ENCODE data around the gene CHRNB2.

The CHRNB2 gene

GRCh38 chr1:154578058-154578418 lies 10.5 kb downstream of the CHRNB2 start:
- Histone ChIP-seq H4K5ac (ENCODE audit: low read length) (no peak overlapping the region), H3K4ac (ENCODE audit: low read depth, low read length) (no peak overlapping the region), H3K56ac (ENCODE audit: low read length) (no peak overlapping the region), H2BK5ac (ENCODE audit: low read length) (no peak overlapping the region), H3K18ac (ENCODE audit: low read length) (no peak overlapping the region), H3K4me3 (ENCODE audit: low read length) (no peak overlapping the region), H2BK120ac (ENCODE audit: low read depth, low read length) (no peak overlapping the region), H3K79me1 (ENCODE audit: low read length) (no peaks in the 10 kb centered on the region), H3K9ac (ENCODE audit: low read length) (no peak overlapping the region), H4K8ac (ENCODE audit: low read depth, low read length) (no peak overlapping the region), H2AK5ac (ENCODE audit: low read length) (no peak overlapping the region), H3K36me3 (ENCODE audit: control insufficient read depth, insufficient read depth, low read length) (peaks cover 10% of the 10 kb centered on the region), H3K4me2 (ENCODE audit: low read length) (no peak overlapping the region), H3K79me2 (ENCODE audit: control insufficient read depth, insufficient read depth, low read length) (no peaks in the 10 kb centered on the region), H3K4me1 (ENCODE audit: control insufficient read depth, low read depth, low read length) (no peaks in the 10 kb centered on the region), H3K27me3 (ENCODE audit: insufficient read depth, low read length, poor library complexity) (no peaks in the 10 kb centered on the region), H3K23ac (ENCODE audit: low read length) (no peak overlapping the region), H3K27ac (ENCODE audit: low read depth, low read length) (no peak overlapping the region), H2BK15ac (replicated peaks; ENCODE audit: low read depth) (no peak overlapping the region)
- DNase-seq, result no peak
- no CpG with 5 or more reads among the region's 6 CpGs for WGBS (ENCODE audit: extremely low coverage, insufficient coverage, low lambda C conversion rate)

DNA sequence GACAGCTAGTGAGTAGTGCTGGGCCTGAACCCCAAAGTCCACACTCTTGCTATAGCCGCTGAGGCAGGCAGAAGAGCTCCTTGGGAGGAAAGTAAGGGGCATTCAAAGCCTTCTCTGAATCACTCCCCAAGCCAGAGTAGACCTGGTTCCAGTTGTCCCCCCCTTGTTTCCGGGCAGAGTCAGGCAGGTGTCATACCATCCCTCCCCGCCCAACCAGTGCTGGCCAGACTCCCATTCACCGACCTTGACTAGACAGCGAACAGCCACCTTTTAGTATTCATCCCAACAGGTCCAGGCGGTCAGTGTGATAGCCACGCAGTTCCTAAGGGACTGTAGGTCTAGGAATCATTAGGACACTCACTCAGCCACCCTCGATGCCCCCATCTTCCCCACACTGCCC lies 11.8 kb downstream of the CHRNB2 start:
- DNase-seq, result no peak
- H3K27me3 ChIP-seq (ENCODE audit: insufficient read depth, low read length, poor library complexity), result no peaks in the 10 kb centered on the region
- no peaks in the 10 kb centered on the region for H3K79me1 ChIP-seq (ENCODE audit: low read length)
- H2BK15ac ChIP-seq (replicated peaks; ENCODE audit: low read depth), result no peak overlapping the region
- H3K4ac ChIP-seq (ENCODE audit: low read depth, low read length), result no peak overlapping the region
- no peak overlapping the region for H2BK5ac ChIP-seq (ENCODE audit: low read length)
- no peaks in the 10 kb centered on the region for H3K4me1 ChIP-seq (ENCODE audit: control insufficient read depth, low read depth, low read length)
- H3K79me2 ChIP-seq (ENCODE audit: control insufficient read depth, insufficient read depth, low read length), result no peaks in the 10 kb centered on the region
- H4K8ac ChIP-seq (ENCODE audit: low read depth, low read length), result no peak overlapping the region
- WGBS (ENCODE audit: extremely low coverage, insufficient coverage, low lambda C conversion rate), result no CpG with 5 or more reads among the region's 8 CpGs
- H3K27ac ChIP-seq (ENCODE audit: low read depth, low read length), result no peak overlapping the region
- no peak overlapping the region for H2BK120ac ChIP-seq (ENCODE audit: low read depth, low read length)
- no peak overlapping the region for H3K18ac ChIP-seq (ENCODE audit: low read length)
- no peak overlapping the region for H3K4me2 ChIP-seq (ENCODE audit: low read length)
- no peak overlapping the region for H2AK5ac ChIP-seq (ENCODE audit: low read length)
- H3K36me3 ChIP-seq (ENCODE audit: control insufficient read depth, insufficient read depth, low read length), result peaks cover 11% of the 10 kb centered on the region
- no peak overlapping the region for H4K5ac ChIP-seq (ENCODE audit: low read length)
- H3K4me3 ChIP-seq (ENCODE audit: low read length), result no peak overlapping the region
- no peak overlapping the region for H3K9ac ChIP-seq (ENCODE audit: low read length)
- no peak overlapping the region for H3K56ac ChIP-seq (ENCODE audit: low read length)
- H3K23ac ChIP-seq (ENCODE audit: low read length), result no peak overlapping the region

DNA sequence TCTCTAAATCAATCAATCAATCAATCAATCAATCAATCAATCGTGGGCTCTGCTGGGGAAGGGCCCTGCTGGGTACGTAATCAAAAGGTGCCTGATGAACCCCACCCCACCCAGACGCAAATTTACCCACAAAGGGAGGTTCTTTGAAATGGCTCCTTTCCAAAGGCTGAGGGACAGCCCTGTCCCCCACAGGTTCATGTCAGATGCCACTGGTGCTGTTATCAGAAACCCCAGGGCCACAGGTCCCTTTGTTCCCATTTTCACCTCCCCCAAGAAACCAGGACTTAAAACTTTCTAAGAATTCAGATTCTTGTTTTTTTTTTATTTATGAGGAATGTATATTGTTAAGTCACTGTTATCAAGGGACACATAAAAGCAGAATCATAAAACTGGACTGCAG lies 14.2 kb downstream of the CHRNB2 start:
- no peaks in the 10 kb centered on the region for H3K79me1 ChIP-seq (ENCODE audit: low read length)
- H2BK120ac ChIP-seq (ENCODE audit: low read depth, low read length), result no peak overlapping the region
- peaks cover 23% of the 10 kb centered on the region for H3K36me3 ChIP-seq (ENCODE audit: control insufficient read depth, insufficient read depth, low read length)
- H3K27ac ChIP-seq (ENCODE audit: low read depth, low read length), result no peak overlapping the region
- no peak overlapping the region for H3K4me3 ChIP-seq (ENCODE audit: low read length)
- no peaks in the 10 kb centered on the region for H3K4me1 ChIP-seq (ENCODE audit: control insufficient read depth, low read depth, low read length)
- no peak overlapping the region for H2BK5ac ChIP-seq (ENCODE audit: low read length)
- no peak overlapping the region for H3K18ac ChIP-seq (ENCODE audit: low read length)
- WGBS (ENCODE audit: extremely low coverage, insufficient coverage, low lambda C conversion rate), result no CpG with 5 or more reads among the region's 3 CpGs
- H3K79me2 ChIP-seq (ENCODE audit: control insufficient read depth, insufficient read depth, low read length), result no peaks in the 10 kb centered on the region
- no peak overlapping the region for H4K5ac ChIP-seq (ENCODE audit: low read length)
- no peak overlapping the region for H3K4me2 ChIP-seq (ENCODE audit: low read length)
- no peak overlapping the region for H2BK15ac ChIP-seq (replicated peaks; ENCODE audit: low read depth)
- H3K27me3 ChIP-seq (ENCODE audit: insufficient read depth, low read length, poor library complexity), result no peaks in the 10 kb centered on the region
- no peak overlapping the region for H3K9ac ChIP-seq (ENCODE audit: low read length)
- no peak overlapping the region for H3K56ac ChIP-seq (ENCODE audit: low read length)
- H3K23ac ChIP-seq (ENCODE audit: low read length), result no peak overlapping the region
- no peak overlapping the region for H3K4ac ChIP-seq (ENCODE audit: low read depth, low read length)
- no peak overlapping the region for H2AK5ac ChIP-seq (ENCODE audit: low read length)
- H4K8ac ChIP-seq (ENCODE audit: low read depth, low read length), result no peak overlapping the region
- DNase-seq, result no peak

DNA sequence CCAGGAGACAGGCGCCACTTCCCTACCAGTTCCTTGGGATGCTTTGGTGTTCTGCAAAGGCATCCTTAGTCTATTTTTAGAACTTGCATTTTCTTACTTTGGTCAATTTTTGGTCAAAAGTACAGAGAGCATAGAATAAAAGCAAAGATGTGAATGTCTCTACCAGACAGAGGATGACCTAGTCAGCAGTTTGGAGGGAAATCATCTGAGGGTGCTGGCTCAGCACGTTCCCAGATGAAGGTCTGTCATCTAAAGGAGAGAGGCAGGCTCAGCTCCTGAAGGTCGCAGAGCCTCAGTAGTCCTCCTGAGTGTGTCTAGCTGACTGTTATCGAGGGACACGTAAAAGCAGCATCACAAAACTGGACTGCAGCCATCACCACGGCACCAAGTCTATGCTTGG lies 15.3 kb downstream of the CHRNB2 start:
- Histone ChIP-seq H3K9ac (ENCODE audit: low read length) (no peak overlapping the region), H2BK5ac (ENCODE audit: low read length) (no peak overlapping the region), H3K23ac (ENCODE audit: low read length) (no peak overlapping the region), H3K4me3 (ENCODE audit: low read length) (no peak overlapping the region), H3K18ac (ENCODE audit: low read length) (no peak overlapping the region), H4K8ac (ENCODE audit: low read depth, low read length) (no peak overlapping the region), H3K27ac (ENCODE audit: low read depth, low read length) (no peak overlapping the region), H3K79me2 (ENCODE audit: control insufficient read depth, insufficient read depth, low read length) (no peaks in the 10 kb centered on the region), H3K4me1 (ENCODE audit: control insufficient read depth, low read depth, low read length) (no peaks in the 10 kb centered on the region), H3K36me3 (ENCODE audit: control insufficient read depth, insufficient read depth, low read length) (peaks cover 26% of the 10 kb centered on the region), H2BK15ac (replicated peaks; ENCODE audit: low read depth) (no peak overlapping the region), H3K27me3 (ENCODE audit: insufficient read depth, low read length, poor library complexity) (no peaks in the 10 kb centered on the region), H4K5ac (ENCODE audit: low read length) (no peak overlapping the region), H2AK5ac (ENCODE audit: low read length) (no peak overlapping the region), H3K79me1 (ENCODE audit: low read length) (no peaks in the 10 kb centered on the region), H3K4ac (ENCODE audit: low read depth, low read length) (no peak overlapping the region), H3K56ac (ENCODE audit: low read length) (no peak overlapping the region), H2BK120ac (ENCODE audit: low read depth, low read length) (no peak overlapping the region), H3K4me2 (ENCODE audit: low read length) (no peak overlapping the region)
- no peak for DNase-seq
- WGBS (ENCODE audit: extremely low coverage, insufficient coverage, low lambda C conversion rate), result no CpG with 5 or more reads among the region's 6 CpGs

- WGBS (ENCODE audit: extremely low coverage, insufficient coverage, low lambda C conversion rate), result no CpG with 5 or more reads among the region's 9 CpGs
- no peak overlapping the region for H2AK5ac ChIP-seq (ENCODE audit: low read length)
- H3K27ac ChIP-seq (ENCODE audit: low read depth, low read length), result no peak overlapping the region
- no peaks in the 10 kb centered on the region for H3K4me1 ChIP-seq (ENCODE audit: control insufficient read depth, low read depth, low read length)
- no peak overlapping the region for H2BK120ac ChIP-seq (ENCODE audit: low read depth, low read length)
- no peak overlapping the region for H4K8ac ChIP-seq (ENCODE audit: low read depth, low read length)
- no peaks in the 10 kb centered on the region for H3K27me3 ChIP-seq (ENCODE audit: insufficient read depth, low read length, poor library complexity)
- H3K4me3 ChIP-seq (ENCODE audit: low read length), result no peak overlapping the region
- no peaks in the 10 kb centered on the region for H3K79me2 ChIP-seq (ENCODE audit: control insufficient read depth, insufficient read depth, low read length)
- no peak overlapping the region for H2BK15ac ChIP-seq (replicated peaks; ENCODE audit: low read depth)
- H2BK5ac ChIP-seq (ENCODE audit: low read length), result no peak overlapping the region
- H3K56ac ChIP-seq (ENCODE audit: low read length), result no peak overlapping the region
- no peaks in the 10 kb centered on the region for H3K79me1 ChIP-seq (ENCODE audit: low read length)
- DNase-seq, result no peak
- peaks cover 25% of the 10 kb centered on the region for H3K36me3 ChIP-seq (ENCODE audit: control insufficient read depth, insufficient read depth, low read length)
- no peak overlapping the region for H3K23ac ChIP-seq (ENCODE audit: low read length)
- H3K18ac ChIP-seq (ENCODE audit: low read length), result no peak overlapping the region
- no peak overlapping the region for H3K9ac ChIP-seq (ENCODE audit: low read length)
- no peak overlapping the region for H4K5ac ChIP-seq (ENCODE audit: low read length)
- no peak overlapping the region for H3K4ac ChIP-seq (ENCODE audit: low read depth, low read length)
- no peak overlapping the region for H3K4me2 ChIP-seq (ENCODE audit: low read length)
These were observed 16.2 kb downstream of the CHRNB2 start for GRCh38 chr1:154583773-154584172.

GRCh38 chr1:154584267-154584994 lies 16.9 kb downstream of the CHRNB2 start:
- no peak overlapping the region for H3K23ac ChIP-seq (ENCODE audit: low read length)
- no peak overlapping the region for H2BK120ac ChIP-seq (ENCODE audit: low read depth, low read length)
- no peaks in the 10 kb centered on the region for H3K79me1 ChIP-seq (ENCODE audit: low read length)
- H3K56ac ChIP-seq (ENCODE audit: low read length), result no peak overlapping the region
- H3K9ac ChIP-seq (ENCODE audit: low read length), result no peak overlapping the region
- no peak overlapping the region for H2BK5ac ChIP-seq (ENCODE audit: low read length)
- no peak overlapping the region for H3K18ac ChIP-seq (ENCODE audit: low read length)
- no peaks in the 10 kb centered on the region for H3K4me1 ChIP-seq (ENCODE audit: control insufficient read depth, low read depth, low read length)
- no CpG with 5 or more reads among the region's 9 CpGs for WGBS (ENCODE audit: extremely low coverage, insufficient coverage, low lambda C conversion rate)
- H4K5ac ChIP-seq (ENCODE audit: low read length), result no peak overlapping the region
- no peak overlapping the region for H3K4me2 ChIP-seq (ENCODE audit: low read length)
- H3K27me3 ChIP-seq (ENCODE audit: insufficient read depth, low read length, poor library complexity), result no peaks in the 10 kb centered on the region
- DNase-seq, result no peak
- H3K36me3 ChIP-seq (ENCODE audit: control insufficient read depth, insufficient read depth, low read length), result peaks cover 30% of the 10 kb centered on the region
- H4K8ac ChIP-seq (ENCODE audit: low read depth, low read length), result no peak overlapping the region
- H3K4ac ChIP-seq (ENCODE audit: low read depth, low read length), result no peak overlapping the region
- no peak overlapping the region for H3K4me3 ChIP-seq (ENCODE audit: low read length)
- no peak overlapping the region for H2AK5ac ChIP-seq (ENCODE audit: low read length)
- no peak overlapping the region for H3K27ac ChIP-seq (ENCODE audit: low read depth, low read length)
- H3K79me2 ChIP-seq (ENCODE audit: control insufficient read depth, insufficient read depth, low read length), result no peaks in the 10 kb centered on the region
- no peak overlapping the region for H2BK15ac ChIP-seq (replicated peaks; ENCODE audit: low read depth)
